LNCaP clone FGC (cell line): Measurements from ENCODE around the gene UQCR11.
"Not testable (repeated sequence)": the region's sequence is repeated elsewhere in the genome, so short reads cannot be mapped to it uniquely, and the experiment has no call there.

ENCODE experiments used
- DNase-seq: peaks from one replicate; pipeline ENCODE4 v3.0.0-alpha.2; 2011; ENCODE audit warnings: low read depth
- H3K4me3 ChIP-seq: 2 replicates; pipeline ENCODE4 v1.5.1; 2011; ENCODE audit warnings: mild to moderate bottlenecking, low read depth, low read length, control low read depth
- CTCF ChIP-seq: IDR thresholded peaks from 2 replicates; pipeline ENCODE4 v1.5.1; 2012; ENCODE audit warnings: mild to moderate bottlenecking; ENCODE audit not compliant: control insufficient read depth, insufficient read depth; ENCODE audit errors: extremely low read depth

The UQCR11 gene

GRCh38 chr19:1646659-1647453 is 41.6 kb upstream of the UQCR11 start:
- TF ChIP-seq CTCF = no peak
- H3K4me3 ChIP-seq = no peak overlapping the region
- DNase-seq = no peak

DNA sequence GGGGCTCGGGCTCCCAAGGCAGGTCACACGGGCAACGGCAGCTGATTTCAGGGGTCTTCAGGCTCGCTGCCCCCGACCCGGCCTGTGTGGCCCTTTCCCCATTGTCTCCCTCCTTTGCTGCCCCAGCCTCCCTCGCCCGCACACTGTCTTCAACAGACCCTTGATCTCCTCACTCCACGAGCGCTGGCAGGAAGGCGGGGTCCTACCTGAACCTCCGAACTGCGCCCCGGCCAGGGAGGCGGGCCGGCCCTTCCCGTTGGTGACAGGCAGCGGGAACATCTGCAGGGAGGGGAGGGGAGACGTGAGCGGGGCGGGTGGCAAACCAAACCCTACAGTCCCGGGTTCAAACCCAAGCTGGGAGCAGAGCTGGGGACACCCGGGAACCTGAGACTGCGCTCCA is 40.9 kb upstream of the UQCR11 start:
- no peak overlapping the region for H3K4me3 ChIP-seq
- DNase-seq = no peak
- no peak for TF ChIP-seq CTCF

DNA sequence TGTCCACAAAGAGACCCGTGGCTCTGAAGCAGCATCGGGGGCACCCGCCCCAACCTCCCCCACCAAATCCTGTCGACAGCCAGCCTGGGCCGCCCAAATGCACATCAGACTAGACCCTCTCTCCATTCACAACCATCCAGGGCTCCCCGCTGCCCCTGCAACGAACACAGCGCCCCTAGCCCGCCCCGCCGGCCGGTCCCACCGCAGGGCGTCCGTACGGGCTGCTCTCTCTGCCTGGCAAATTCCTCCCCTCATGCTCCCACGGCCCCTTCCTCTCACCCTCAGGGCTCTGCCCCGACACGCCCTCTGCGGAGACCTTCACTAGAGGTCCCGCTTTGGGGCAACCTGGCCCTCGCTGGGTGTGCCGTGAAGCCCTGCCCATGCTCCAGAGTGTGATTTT is 40.0 kb upstream of the UQCR11 start:
- TF ChIP-seq CTCF = no peak
- no peak for DNase-seq
- no peak overlapping the region for H3K4me3 ChIP-seq

GRCh38 chr19:1644070-1644469 is 38.8 kb upstream of the UQCR11 start:
- no peak for DNase-seq
- no peak overlapping the region for H3K4me3 ChIP-seq
- no peak for TF ChIP-seq CTCF

DNA sequence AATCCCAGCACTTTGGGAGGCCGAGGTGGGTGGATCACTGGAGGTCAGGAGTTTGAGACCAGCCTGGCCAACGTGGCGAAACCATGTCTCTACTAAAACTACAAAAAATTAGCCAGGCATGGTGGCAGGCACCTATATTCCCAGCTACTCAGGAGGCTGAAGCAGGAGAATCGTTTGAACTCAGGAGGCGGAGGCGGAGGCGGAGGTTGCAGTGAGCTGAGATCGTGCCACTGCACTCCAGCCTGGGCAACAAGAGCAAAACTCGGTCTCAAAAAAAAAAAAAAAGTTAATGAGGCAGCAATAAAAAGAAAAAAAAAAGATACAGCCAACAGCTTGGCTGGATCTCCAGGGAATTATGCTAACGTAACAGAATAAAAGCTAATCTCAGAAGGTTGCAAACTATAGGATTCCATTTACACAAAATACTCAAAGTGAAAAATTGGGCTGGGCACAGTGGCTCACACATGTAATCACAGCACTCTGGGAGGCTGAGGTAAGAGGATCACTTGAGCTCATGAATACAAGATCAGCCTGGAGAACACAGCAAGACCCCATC is 35.7 kb upstream of the UQCR11 start:
- not testable (repeated sequence) for DNase-seq, H3K4me3 ChIP-seq

DNA sequence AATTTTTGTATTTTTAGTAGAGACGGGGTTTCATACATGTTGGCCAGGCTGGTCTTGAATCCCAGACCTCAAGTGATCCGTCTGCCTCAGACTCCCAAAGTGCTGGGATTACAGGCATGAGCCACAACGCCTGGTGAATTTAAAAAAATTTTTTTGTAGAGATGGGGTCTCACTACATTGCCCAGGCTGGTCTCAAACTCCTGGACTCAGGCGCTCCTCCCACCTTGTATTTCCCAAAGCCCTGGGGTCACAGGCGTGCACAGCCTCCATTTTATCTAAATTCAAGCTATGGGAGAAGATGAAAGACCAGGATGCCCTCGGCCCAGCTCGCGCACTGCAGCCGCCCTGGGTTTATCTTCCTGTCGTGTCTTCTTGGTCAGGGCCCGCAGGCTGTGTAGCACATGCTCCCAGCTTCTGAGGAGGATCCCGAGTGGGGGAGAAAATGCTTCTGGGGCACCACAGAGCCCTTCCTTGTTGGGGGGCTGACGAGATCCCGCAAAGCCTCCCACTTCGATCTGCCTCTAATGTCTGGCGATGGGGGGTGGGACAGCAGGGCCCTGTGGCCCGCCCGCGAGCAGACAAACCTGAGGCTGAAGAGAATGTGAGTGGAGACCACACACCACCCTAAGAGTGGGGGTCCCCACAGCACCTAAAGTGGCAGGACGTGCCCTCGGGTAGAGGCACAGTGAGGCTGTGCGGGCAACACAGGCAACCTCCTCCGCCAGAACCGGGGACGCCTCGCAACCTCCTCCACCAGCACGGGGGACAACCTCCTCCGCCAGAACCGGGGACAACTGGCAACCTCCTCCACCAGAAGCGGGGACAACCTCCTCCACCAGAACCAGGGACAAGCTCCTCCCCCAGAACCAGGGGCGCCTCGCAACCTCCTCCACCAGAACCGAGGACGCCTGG is 31.3 kb upstream of the UQCR11 start:
- DNase-seq = no peak
- H3K4me3 ChIP-seq = no peak overlapping the region
- TF ChIP-seq CTCF = no peak

DNA sequence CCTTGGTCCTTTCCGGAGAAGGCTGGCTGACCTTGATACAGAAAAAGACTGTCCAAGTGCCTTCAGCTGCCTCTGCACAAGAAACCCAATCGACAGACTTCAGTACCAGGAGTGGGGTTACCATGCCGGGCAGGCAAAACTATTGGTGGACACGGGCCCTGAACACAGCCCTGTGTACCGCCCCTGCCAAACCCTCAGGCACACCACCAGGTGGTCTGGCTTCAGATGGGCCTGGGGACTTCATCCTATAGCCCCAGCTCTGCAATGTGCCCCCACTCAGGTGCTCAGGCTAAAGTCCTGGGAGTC is 29.6 kb upstream of the UQCR11 start:
- DNase-seq = no peak
- TF ChIP-seq CTCF = no peak
- no peak overlapping the region for H3K4me3 ChIP-seq
